K562 (cell line): ENCODE data around the gene ASB11.

Experiments
- EZH2 ChIP-seq: IDR thresholded peaks from 2 replicates; pipeline ENCODE4 v1.6.1; 2012; ENCODE audit warnings: low read depth, mild to moderate bottlenecking, inconsistent platforms, low read length, borderline replicate concordance
- FOXM1 ChIP-seq, 2 experiments: fragments of 450-650 bp in 1 of 2; sonication (generic) in 1 of 2; formaldehyde crosslinking in 1 of 2; IDR thresholded peaks; 2 replicates each; pipeline versions ENCODE4 v1.6.1 to v1.9.0; 2017 to 2022; ENCODE audit warnings: low read depth in 2 of 2, mild to moderate bottlenecking in 2 of 2, missing genetic modification reagents in 1 of 2, moderate library complexity in 1 of 2
- MIER1 ChIP-seq: fragments of 450-650 bp; IDR thresholded peaks from 2 replicates; pipeline ENCODE4 v1.6.1; 2016; ENCODE audit warnings: antibody characterized with exemption, mild to moderate bottlenecking, low read depth
- RAD21 ChIP-seq, 2 experiments: fragments of 250-450 bp in 1 of 2; fragments of 450-650 bp in 1 of 2; sonication (Bioruptor Pico) in 1 of 2; formaldehyde crosslinking in 1 of 2; IDR thresholded peaks in 1 of 2; conservative IDR thresholded peaks in 1 of 2; 2 replicates each; pipeline versions ENCODE4 v1.4.0 to v1.8.0; 2020 to 2022; ENCODE audit warnings: mild to moderate bottlenecking in 2 of 2, moderate library complexity in 1 of 2
- ZBTB1 ChIP-seq: sonication (generic); formaldehyde crosslinking; IDR thresholded peaks from 2 replicates; pipeline ENCODE4 v1.8.1; 2023; ENCODE audit warnings: missing genetic modification reagents, low read depth, mild to moderate bottlenecking, borderline replicate concordance
- ZC3H4 ChIP-seq: sonication (generic); formaldehyde crosslinking; IDR thresholded peaks from 2 replicates; pipeline ENCODE4 v1.9.0; 2021; ENCODE audit warnings: missing genetic modification reagents, borderline replicate concordance
- ZNF583 ChIP-seq: fragments of 250-450 bp; sonication (Bioruptor Pico); IDR thresholded peaks from 2 replicates; pipeline ENCODE4 v1.4.0; 2020
- TF ChIP-seq, protein P1 (sequence below): fragments of 450-650 bp; IDR thresholded peaks from 2 replicates; pipeline ENCODE4 v1.6.1; 2016; ENCODE audit warnings: antibody characterized with exemption
- TF ChIP-seq, protein P2 (sequence below): sonication (generic); formaldehyde crosslinking; IDR thresholded peaks from 2 replicates; pipeline ENCODE4 v1.8.1; 2023; ENCODE audit warnings: mild to moderate bottlenecking, missing genetic modification reagents
- TF ChIP-seq, protein P3 (sequence below), 3 experiments: IDR thresholded peaks in 2 of 3; conservative IDR thresholded peaks in 1 of 3; 2 replicates each; pipeline ENCODE4 v1.5.1; 2011 to 2012; ENCODE audit warnings: low read length in 3 of 3, mild to moderate bottlenecking in 3 of 3, control low read depth in 2 of 3, improper control_type of control experiment in 1 of 3, inconsistent platforms in 1 of 3, low read depth in 1 of 3, mixed read lengths in 1 of 3, moderate library complexity in 1 of 3; ENCODE audit not compliant: insufficient read depth in 2 of 3
- TF ChIP-seq, protein P4 (sequence below), 2 experiments: fragments of 450-650 bp in 1 of 2; sonication (generic) in 1 of 2; formaldehyde crosslinking in 1 of 2; IDR thresholded peaks in 1 of 2; conservative IDR thresholded peaks in 1 of 2; 2 replicates each; pipeline versions ENCODE4 v1.6.1 to v1.8.1; 2016 to 2023; ENCODE audit warnings: mild to moderate bottlenecking in 2 of 2, moderate library complexity in 2 of 2, inconsistent platforms in 1 of 2, missing genetic modification reagents in 1 of 2

DNA sequence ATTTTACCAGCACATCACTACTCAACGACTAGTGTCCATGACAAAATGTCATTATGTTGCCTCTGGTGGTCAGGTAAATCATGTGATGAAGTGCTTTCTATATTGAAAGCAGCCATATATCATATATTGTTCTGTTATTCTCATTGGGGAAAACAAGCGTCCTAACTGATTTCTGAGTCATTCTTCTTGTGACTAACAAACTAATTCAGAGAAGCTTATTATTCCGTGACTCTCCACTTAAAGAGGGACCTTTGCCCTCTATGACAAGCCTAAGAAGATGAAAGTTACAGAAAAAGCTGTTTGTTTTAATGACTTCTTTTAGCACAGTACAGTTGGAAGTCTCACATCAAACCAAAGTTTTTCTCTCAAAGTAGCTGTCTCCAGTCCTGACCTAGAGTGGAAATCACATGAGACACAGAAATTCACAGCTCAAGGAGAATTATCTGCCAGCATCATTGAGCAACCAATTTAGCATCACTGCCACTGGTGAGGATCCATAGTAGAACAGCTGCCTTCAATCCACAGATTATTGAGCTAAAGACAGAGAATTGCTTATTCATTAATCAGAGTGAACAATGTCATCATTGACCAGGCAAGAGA lies 81.9 kb downstream of the ASB11 start:
- no peak for TF ChIP-seq RAD21 (CRISPR knock-in tag; conservative IDR thresholded peaks at IDR 0.05 in 1 of 2, IDR thresholded peaks at IDR 0.05 in 1 of 2)
- TF ChIP-seq, protein P1, sequence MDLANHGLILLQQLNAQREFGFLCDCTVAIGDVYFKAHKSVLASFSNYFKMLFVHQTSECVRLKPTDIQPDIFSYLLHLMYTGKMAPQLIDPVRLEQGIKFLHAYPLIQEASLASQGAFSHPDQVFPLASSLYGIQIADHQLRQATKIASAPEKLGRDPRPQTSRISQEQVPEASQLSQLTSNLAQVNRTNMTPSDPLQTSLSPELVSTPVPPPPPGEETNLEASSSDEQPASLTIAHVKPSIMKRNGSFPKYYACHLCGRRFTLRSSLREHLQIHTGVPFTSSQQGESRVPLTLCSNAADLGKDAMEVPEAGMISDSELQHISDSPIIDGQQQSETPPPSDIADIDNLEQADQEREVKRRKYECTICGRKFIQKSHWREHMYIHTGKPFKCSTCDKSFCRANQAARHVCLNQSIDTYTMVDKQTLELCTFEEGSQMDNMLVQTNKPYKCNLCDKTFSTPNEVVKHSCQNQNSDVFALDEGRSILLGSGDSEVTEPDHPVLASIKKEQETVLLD, result no peak
- no peak for TF ChIP-seq FOXM1 (IDR thresholded peaks at IDR 0.05; ENCODE audit: low read depth)
- TF ChIP-seq FOXM1 (CRISPR knock-in tag; IDR thresholded peaks at IDR 0.05; ENCODE audit: low read depth), result no peak
- TF ChIP-seq ZC3H4 (CRISPR knock-in tag), result no peak
- TF ChIP-seq, protein P2, sequence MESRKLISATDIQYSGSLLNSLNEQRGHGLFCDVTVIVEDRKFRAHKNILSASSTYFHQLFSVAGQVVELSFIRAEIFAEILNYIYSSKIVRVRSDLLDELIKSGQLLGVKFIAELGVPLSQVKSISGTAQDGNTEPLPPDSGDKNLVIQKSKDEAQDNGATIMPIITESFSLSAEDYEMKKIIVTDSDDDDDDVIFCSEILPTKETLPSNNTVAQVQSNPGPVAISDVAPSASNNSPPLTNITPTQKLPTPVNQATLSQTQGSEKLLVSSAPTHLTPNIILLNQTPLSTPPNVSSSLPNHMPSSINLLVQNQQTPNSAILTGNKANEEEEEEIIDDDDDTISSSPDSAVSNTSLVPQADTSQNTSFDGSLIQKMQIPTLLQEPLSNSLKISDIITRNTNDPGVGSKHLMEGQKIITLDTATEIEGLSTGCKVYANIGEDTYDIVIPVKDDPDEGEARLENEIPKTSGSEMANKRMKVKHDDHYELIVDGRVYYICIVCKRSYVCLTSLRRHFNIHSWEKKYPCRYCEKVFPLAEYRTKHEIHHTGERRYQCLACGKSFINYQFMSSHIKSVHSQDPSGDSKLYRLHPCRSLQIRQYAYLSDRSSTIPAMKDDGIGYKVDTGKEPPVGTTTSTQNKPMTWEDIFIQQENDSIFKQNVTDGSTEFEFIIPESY (CRISPR knock-in tag), result no peak
- TF ChIP-seq, protein P3, sequence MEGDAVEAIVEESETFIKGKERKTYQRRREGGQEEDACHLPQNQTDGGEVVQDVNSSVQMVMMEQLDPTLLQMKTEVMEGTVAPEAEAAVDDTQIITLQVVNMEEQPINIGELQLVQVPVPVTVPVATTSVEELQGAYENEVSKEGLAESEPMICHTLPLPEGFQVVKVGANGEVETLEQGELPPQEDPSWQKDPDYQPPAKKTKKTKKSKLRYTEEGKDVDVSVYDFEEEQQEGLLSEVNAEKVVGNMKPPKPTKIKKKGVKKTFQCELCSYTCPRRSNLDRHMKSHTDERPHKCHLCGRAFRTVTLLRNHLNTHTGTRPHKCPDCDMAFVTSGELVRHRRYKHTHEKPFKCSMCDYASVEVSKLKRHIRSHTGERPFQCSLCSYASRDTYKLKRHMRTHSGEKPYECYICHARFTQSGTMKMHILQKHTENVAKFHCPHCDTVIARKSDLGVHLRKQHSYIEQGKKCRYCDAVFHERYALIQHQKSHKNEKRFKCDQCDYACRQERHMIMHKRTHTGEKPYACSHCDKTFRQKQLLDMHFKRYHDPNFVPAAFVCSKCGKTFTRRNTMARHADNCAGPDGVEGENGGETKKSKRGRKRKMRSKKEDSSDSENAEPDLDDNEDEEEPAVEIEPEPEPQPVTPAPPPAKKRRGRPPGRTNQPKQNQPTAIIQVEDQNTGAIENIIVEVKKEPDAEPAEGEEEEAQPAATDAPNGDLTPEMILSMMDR (IDR thresholded peaks at IDR 0.05 in 2 of 3, conservative IDR thresholded peaks at IDR 0.05 in 1 of 3; ENCODE audit: insufficient read depth in 2 of 3, low read depth in 1 of 3, low read length in 3 of 3), result no peak
- TF ChIP-seq, protein P4, sequence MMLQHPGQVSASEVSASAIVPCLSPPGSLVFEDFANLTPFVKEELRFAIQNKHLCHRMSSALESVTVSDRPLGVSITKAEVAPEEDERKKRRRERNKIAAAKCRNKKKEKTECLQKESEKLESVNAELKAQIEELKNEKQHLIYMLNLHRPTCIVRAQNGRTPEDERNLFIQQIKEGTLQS (IDR thresholded peaks at IDR 0.05), result no peak
- TF ChIP-seq, protein P4 (CRISPR knock-in tag; conservative IDR thresholded peaks at IDR 0.05), result no peak
- no peak for TF ChIP-seq EZH2
- TF ChIP-seq ZNF583 (CRISPR knock-in tag), result no peak
- no peak for TF ChIP-seq ZBTB1
- TF ChIP-seq MIER1, result no peak
